Ramos (cell line): ENCODE measurements around the gene EEIG1.
"Not testable (repeated sequence)": the region's sequence is repeated elsewhere in the genome, so short reads cannot be mapped to it uniquely, and the experiment has no call there.

Source experiments
- in situ Hi-C: fragments of 300-500 bp; cut with MboI; formaldehyde crosslinking; loops from one replicate; pipeline ENCODE4 v1.14.3; 2022; ENCODE audit warnings: low sequenced_read_pairs; ENCODE audit not compliant: unreplicated experiment

The EEIG1 gene

DNA sequence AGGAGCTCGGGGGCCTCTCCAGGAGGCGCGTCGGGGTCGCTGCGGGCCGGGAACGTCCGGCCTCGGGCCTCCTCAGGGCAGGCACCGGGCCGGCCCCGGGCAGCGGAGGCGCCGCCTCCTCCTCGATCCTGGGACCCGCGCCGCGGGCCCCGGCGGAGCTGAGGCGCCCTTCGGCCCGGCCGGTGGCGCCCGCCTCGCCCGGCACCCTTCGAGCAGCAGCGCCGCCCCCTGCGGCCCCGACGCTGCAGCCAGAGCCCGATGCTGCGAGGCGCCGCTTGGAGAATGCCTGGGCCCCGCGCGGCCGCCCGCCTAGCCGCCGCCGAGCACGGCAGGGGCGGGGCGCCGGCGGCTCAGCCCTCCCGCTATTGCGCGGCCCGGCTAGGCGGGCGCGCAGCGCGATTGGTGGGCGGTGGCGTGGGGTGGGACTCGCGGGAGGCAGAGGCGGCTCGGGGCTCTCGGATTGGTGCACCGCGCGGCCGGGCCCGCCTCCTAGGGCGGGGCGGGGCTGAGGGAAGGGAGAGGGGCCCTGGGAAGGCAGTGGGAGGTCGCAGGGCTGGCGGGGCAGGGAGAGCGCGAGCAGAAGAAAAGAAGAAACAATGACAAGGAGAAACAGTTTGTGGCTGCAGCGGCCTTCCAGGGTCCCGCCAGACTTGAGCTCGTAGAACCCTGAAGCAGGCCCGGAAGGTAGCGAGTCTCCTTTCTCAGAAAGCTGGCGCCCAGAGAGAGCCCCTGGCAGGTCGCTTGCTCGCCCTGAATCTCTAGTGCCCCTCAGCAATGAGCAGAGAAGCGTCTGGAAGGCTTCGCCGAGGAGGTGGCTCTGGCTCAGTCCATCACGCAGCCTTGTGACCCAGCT, at the start of gene EEIG1:
EEIG1 (minus strand) TSS at position 284 of the 853 bp plus-strand sequence. CDS start 852 bp downstream, outside the sequence.
- in situ Hi-C loops: no loop called here

GRCh38 chr9:128027705-128028104, 46.9 kb upstream of the EEIG1 start:
- in situ Hi-C loops: no loop called here

- in situ Hi-C loops: no loop called here
These were observed 46.2 kb upstream of the EEIG1 start for GRCh38 chr9:128026773-128027541.

DNA sequence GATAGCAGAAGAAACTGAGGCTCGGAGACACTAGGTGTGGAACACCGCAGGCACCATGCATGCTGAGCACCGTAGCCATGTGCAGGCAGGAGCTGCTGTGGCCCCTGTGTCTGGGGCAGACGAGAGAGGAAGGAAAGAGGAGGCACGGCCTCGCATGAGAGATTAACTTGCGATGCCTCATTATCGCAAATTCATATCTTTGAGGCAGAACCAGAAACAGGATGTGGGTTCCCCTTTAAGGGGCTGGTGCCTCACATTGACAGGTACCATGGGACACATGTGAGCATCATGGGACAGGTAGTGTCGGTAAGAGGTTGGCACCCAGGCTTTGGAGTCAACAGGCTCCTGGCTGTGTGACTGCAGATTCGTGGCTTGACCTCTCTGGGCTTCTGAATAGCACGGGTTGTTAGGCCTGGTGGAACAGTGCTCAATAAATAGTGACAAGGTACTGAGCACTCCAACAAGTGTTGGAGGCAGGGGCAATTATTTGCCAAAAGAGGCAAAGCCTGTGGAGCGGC, 45.5 kb upstream of the EEIG1 start:
- in situ Hi-C loops: no loop called here

- in situ Hi-C loops: no loop called here
These were observed 44.9 kb upstream of the EEIG1 start for GRCh38 chr9:128025736-128026135.

GRCh38 chr9:128024761-128025308, 44.0 kb upstream of the EEIG1 start:
- in situ Hi-C loops: no loop called here

DNA sequence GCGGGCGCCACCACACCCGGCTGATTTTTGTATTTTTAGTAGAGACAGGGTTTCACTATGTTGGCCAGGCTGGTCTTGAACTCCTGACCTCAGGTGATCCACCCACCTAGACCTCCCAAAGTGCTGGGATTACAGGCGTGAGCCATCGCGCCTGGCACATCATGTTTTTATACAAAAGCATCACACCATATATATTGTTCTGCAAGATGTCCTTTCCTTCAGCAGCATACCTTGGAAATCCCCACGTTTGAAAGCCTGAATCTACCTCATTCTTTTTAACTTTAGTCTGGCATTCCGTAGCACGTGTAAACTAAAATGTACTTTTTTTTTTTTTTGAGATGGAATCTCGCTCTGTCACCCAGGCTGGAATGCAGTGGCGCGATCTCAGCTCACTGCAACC, 42.9 kb upstream of the EEIG1 start:
- in situ Hi-C loops: not testable (repeated sequence)

DNA sequence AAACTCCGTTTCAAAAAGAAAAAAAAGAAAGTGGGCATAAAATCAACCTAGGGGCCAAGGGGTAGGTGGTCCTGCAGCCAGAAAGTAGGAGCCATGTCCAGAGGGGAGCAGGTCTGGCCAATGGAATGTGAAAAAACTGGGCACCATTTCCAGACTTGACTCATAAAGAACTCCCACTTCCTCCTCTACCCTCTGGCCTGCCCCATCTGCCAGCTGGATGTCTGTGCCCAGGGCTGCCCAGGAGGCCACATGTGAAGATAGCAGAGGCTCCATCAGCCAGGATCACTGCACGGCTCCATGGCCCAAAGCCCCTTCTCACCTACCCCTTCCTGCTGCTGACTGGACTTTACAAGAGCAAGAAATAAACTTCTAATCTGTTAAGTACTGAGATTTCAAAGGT, 42.1 kb upstream of the EEIG1 start:
- in situ Hi-C loops: no loop called here

- in situ Hi-C loops: no loop called here
These were observed 40.3 kb upstream of the EEIG1 start for GRCh38 chr9:128021098-128021497.

GRCh38 chr9:128020692-128021091, 39.9 kb upstream of the EEIG1 start:
- in situ Hi-C loops: no loop called here

- in situ Hi-C loops: no loop called here
These were observed 34.9 kb upstream of the EEIG1 start for GRCh38 chr9:128015696-128016095.

DNA sequence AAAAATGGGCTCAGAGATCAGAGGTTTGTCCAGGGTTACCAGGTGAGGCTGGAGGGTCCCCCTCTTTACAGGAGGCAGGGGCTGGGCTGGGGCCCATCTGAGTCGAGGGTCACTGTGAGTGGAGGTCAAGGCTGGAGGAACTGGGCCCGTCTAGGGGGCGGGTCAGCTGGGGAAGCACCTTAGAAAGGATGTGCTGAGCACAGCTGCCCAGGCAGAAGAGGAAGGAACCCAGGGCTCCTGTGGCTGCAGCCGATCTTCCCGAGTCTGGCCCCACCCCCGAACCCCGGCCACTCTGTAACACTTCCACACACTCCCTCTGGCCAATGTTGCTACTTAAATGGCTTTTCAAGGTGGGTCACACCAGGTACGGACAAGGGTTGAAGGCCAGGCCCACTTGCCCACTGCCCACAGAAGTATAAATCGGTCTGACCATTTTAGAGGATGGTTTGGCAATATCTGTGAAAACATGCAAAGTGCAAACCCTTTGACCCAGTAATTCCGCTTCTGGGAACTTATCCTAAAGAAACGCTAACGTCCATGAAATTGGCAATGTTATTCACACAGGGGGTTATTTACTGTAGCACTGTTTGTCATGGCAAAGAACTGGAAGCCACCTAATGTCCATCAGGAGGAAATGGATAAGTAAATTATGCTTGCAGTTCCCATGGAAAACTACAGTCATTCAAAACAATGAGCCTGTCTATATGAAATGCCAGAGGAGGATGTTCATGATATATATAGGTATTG, 30.5 kb upstream of the EEIG1 start:
- in situ Hi-C loops: no loop called here

DNA sequence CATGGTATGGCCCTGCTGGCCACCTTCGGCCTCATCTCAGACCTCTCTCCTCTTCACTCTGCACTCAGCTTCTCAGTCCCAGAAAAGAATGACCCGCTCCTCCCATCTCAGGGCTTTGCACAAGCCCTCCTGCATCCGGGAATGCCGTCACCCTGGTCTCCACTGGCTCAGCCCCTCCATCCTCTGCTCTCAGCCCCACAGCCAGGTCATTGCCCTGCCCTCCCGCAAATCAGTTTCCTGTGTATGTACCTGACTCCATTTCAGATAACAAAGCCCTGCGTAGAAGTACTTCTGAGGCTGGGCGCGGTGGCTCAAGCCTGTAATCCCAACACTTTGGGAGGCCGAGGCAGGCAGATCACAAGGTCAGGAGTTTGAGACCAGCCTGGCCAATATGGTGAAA, 28.9 kb upstream of the EEIG1 start:
- in situ Hi-C loops: no loop called here

- in situ Hi-C loops: no loop called here
These were observed 27.4 kb upstream of the EEIG1 start for GRCh38 chr9:128008171-128008570.

DNA sequence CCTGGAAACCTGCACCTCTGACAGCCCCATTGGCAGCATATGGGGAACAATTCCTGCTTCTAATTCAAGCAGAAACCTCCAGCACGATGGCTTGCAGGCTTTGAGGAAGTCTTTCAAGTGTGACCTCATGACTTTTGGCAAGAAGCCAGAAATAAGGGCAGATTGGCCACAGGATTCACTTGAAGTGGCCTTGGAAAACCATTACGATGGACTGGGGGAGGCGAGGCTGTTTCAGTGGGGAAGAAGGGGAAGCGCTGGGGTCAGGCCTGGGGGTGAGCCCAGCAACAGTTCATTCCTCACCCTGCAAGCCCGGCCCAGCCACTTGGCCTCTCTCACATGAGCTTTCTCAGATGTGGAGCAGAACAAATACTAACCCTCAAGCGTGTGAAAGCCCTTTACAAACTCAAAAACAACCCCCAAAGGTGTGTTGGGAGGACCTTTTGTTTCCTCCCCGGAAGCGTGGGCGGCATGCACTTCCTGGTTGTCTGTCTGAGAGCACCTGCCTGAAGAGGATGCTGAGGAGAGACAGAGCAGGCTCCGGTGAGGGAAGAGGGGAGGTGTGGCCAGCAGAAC, 26.9 kb upstream of the EEIG1 start:
- in situ Hi-C loops: no loop called here

- in situ Hi-C loops: no loop called here
These were observed 25.7 kb upstream of the EEIG1 start for GRCh38 chr9:128006332-128006996.

DNA sequence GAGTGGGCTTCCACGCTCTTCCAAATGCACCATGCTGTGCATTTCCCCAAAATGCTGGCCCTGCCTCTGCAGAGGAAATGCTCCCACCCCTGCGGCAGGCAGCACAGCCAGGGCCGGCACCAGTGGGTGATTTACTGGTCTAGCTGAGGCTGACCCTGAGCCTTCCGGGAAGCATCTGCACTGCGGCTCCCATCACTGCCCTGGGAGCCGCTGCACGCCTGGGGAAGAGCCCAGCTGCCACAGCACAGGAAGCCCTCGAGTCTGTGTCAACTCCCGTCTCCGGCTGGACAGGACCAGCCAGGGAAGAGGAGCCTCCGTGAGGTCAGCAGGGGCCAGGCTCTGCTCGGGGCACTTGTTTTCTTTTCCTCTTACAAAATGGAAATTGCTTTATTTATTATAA, 25.1 kb upstream of the EEIG1 start:
- in situ Hi-C loops: no loop called here

GRCh38 chr9:128003966-128004604, 23.3 kb upstream of the EEIG1 start:
- in situ Hi-C loops: no loop called here

GRCh38 chr9:128002959-128003358, 22.2 kb upstream of the EEIG1 start:
- in situ Hi-C loops: no loop called here
